Measurements from ENCODE around the gene GALNT15. TPM values are rescaled to one million over a fixed set of nuclear protein-coding genes. Genes with fewer than 3 reads are reported as not detected.

GALNT15 gene
- total and polyA plus RNA-seq, 2 donors (not counting 3 experiments of a cell fraction or from before 2014, with no cell fraction given) = 0.87 to 5.4 TPM

GRCh38 chr3:16137044-16137443 lies 37.4 kb upstream of the GALNT15 start:
- Histone ChIP-seq H3K36me3 (ENCODE audit: control insufficient read depth in 2 of 2, extremely low read depth in 1 of 2, insufficient read depth in 2 of 2, low read length in 2 of 2) (no peaks in the 10 kb centered on the region), H3K27ac (ENCODE audit: insufficient read depth, low read depth, low read length) (no peak overlapping the region), H3K4me3 (replicated peaks in 1 of 3; ENCODE audit: insufficient read depth in 1 of 3, low read depth in 1 of 3, low read length in 3 of 3) (no peak overlapping the region), H3K79me2 (ENCODE audit: control insufficient read depth, insufficient read depth, low read length) (no peaks in the 10 kb centered on the region), H3K9me1 (replicated peaks; ENCODE audit: control insufficient read depth, extremely low read depth, insufficient read depth, low read length) (no peaks in the 10 kb centered on the region), H4K20me1 (replicated peaks; ENCODE audit: control insufficient read depth, extremely low read depth, insufficient read depth, low read length) (no peaks in the 10 kb centered on the region), H3K4me2 (ENCODE audit: insufficient read depth, low read length) (no peak overlapping the region), H3K27me3 (ENCODE audit: control insufficient read depth in 2 of 2, insufficient read depth in 2 of 2, low read length in 2 of 2) (no peaks in the 10 kb centered on the region), H3K4me1 (ENCODE audit: control insufficient read depth, extremely low read depth, insufficient read depth, low read length) (peaks cover 16% of the 10 kb centered on the region), H3K9me3 (replicated peaks; ENCODE audit: control insufficient read depth, insufficient read depth, low read length) (no peaks in the 10 kb centered on the region), H2AFZ (ENCODE audit: low read depth, low read length) (no peak overlapping the region), H3K9ac (replicated peaks; ENCODE audit: extremely low read depth, insufficient read depth, low read length) (no peak overlapping the region)
- FAIRE-seq (no peak), DNase-seq (ENCODE audit: low read depth, low spot score) (no peak)
- POLR2A ChIA-PET = no interaction called here
- TF ChIP-seq EZH2 (IDR thresholded peaks at IDR 0.05; ENCODE audit: borderline replicate concordance, low read depth, low read length, severe bottlenecking) (no peak), MYC (IDR thresholded peaks at IDR 0.05; ENCODE audit: low read depth, low read length) (no peak), MAX (IDR thresholded peaks at IDR 0.05; ENCODE audit: insufficient read depth, insufficient read length) (no peak), POLR2AphosphoS5 (IDR thresholded peaks at IDR 0.05; ENCODE audit: insufficient read depth, low read depth, low read length) (no peak), GATA2 (IDR thresholded peaks at IDR 0.05; ENCODE audit: insufficient read depth, insufficient read length, low read depth, low read length) (no peak), POLR2A (IDR thresholded peaks at IDR 0.05; ENCODE audit: low read depth, low read length) (no peak), CTCF (IDR thresholded peaks at IDR 0.05; ENCODE audit: extremely low read depth in 1 of 2, insufficient read depth in 1 of 2, low read depth in 1 of 2, low read length in 2 of 2) (no peak), JUN (IDR thresholded peaks at IDR 0.05; ENCODE audit: borderline replicate concordance, insufficient read depth, insufficient read length, low read depth) (no peak), FOS (IDR thresholded peaks at IDR 0.05; ENCODE audit: borderline replicate concordance, insufficient read depth, low read length) (no peak)
- no TSS peak for BruUV-seq (replicated peaks)
- intact Hi-C loops (cut with micrococcal nuclease) = no loop called here
- dilution Hi-C loops (cut with MboI; ENCODE audit: extremely low pct_ligation_motif_present, low sequenced_read_pairs) = no loop called here
- CTCF ChIA-PET = no interaction called here
